Measurements from ENCODE around the gene MS4A1.
"Not testable (repeated sequence)": the region's sequence is repeated elsewhere in the genome, so short reads cannot be mapped to it uniquely, and the experiment has no call there.

Gene MS4A1

DNA sequence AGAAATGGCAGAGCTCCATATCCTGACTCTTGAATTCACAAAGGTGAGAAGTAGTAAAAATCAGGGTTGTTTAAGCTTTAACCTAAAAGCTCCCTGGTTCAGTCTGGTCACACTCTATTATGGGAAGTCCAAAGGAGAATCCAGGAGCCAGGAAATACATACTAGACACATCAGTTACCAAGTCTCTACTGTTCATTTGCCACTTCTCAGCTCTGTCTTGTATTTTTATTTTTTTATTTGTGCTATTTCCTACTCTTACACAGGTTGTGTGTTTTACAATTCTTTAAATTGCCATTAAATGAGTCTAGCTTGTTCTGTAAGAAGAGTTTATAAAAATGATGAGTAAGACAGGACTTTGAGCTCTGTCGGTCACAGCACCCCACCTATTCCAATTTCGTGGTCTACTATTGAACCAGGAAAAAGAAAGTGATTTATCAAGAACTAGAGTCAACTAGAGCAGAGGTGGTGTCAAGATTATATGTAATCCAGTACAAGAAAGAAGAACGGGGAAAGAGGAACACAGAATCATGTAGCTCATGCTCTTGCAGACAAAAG lies 46.7 kb downstream of the MS4A1 start:
- no peak for DNase-seq (ENCODE audit: low spot score)

DNA sequence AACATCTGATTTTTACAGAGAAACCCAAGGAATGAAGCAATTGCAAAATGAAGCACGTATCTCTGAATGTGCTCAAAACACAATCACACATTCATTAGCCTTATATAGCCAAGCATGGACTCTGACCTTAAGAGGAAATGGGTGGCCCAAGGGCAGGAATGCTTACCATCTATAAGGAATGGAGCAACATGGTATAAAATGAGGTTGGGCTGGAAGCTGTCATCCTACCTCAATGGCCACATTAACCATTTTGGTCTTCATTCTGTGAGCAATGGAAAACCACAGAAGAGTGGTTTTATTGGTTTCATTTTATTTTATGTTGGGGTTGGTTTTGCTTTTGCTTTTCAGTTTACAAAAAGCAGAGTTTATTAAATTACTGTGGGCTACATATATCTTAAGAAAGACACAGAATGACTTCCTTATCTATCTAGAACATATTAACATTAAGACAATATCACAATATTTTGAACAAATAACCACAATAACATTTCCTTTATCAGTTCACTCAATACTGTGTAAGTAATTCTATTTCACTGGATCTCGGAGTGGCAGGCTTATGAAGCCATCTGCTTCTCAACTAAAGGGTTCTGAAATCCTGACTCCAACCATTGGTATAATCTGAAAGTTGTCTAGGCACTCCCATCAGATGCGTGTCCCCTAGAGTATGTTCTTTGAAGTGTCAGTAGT lies 48.7 kb downstream of the MS4A1 start:
- DNase-seq (ENCODE audit: low spot score) = no peak

DNA sequence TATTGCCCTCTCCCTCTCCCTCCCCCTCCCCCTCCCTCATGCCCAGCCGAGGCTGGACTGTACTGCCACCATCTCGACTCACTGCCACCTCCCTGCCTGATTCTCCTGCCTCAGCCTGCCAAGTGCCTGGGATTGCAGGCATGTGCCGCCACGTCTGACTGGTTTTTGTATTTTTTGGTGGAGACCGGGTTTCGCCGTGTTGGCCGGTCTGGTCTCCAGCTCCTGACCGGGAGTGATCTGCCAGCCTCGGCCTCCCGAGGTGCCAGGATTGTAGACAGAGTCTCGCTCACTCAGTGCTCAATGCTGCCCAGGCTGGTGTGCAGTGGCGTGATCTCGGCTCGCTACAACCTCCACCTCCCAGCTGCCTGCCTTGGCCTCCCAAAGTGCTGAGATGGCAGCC lies 54.0 kb downstream of the MS4A1 start:
- DNase-seq (ENCODE audit: low spot score) = not testable (repeated sequence)

DNA sequence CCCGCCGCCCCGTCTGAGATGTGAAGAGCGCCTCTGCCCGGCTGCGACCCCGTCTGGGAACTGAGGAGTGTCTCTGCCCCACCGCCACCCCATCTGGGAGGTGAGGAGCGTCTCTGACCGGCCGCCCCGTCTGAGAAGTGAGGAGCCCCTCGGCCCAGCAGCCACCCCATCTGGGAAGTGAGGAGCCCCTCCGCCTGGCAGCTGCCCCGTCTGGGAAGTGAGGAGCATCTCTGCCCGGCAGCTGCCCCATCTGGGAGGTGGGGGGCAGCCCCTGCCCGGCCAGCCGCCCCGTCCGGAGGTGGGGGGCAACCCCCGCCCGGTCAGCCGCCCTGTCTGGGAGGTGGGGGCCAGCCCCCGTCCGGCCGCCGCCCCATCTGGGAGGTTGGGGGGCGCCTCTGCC lies 54.6 kb downstream of the MS4A1 start:
- not testable (repeated sequence) for DNase-seq (ENCODE audit: low spot score)

DNA sequence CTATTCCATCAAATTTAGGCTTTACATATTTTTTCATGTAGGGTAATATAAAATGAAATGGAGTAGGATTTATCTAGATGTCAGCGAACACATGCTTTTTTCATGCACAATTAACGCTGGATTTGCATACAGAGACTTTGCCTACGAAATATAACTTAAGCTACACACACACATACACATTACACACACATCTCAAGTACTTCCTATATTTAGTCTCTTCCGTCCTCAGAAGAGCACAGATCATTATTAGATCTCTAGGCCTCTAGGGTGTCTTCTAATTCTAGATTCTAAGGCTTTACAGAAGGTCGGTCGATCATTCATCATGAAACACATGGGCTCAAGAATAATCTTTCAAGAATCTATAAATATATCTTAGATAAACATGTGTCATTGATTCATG lies 55.7 kb downstream of the MS4A1 start:
- DNase-seq (ENCODE audit: low spot score) = no peak

DNA sequence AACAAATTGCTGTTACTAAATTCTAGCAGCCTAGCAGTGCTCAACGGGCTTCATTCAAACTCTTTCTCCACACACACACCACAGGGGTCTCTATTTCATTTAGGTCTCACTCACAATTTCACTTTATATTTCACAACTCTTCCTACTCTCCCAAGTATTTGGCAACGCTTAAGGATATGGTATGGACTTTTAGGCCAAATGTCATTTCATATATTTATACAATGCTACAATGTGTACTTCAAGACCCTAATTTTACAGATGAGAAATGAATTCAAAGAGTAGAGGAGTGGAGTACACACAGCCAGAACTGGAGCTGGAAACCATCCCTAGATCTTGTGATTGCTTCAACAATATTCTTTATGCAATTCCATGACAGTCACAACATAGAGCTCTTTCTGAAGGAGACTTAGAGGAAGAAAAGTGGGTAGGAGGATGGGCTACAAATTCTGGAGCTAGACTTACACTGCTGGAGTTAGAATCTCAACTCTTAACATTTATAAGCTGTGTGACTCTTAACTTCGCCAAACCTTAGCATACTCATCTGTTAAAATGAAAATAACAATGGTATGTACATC lies 57.1 kb downstream of the MS4A1 start:
- DNase-seq (ENCODE audit: low spot score) = no peak

GRCh38 chr11:60513496-60514460 lies 58.1 kb downstream of the MS4A1 start:
- no peak for DNase-seq (ENCODE audit: low spot score)

DNA sequence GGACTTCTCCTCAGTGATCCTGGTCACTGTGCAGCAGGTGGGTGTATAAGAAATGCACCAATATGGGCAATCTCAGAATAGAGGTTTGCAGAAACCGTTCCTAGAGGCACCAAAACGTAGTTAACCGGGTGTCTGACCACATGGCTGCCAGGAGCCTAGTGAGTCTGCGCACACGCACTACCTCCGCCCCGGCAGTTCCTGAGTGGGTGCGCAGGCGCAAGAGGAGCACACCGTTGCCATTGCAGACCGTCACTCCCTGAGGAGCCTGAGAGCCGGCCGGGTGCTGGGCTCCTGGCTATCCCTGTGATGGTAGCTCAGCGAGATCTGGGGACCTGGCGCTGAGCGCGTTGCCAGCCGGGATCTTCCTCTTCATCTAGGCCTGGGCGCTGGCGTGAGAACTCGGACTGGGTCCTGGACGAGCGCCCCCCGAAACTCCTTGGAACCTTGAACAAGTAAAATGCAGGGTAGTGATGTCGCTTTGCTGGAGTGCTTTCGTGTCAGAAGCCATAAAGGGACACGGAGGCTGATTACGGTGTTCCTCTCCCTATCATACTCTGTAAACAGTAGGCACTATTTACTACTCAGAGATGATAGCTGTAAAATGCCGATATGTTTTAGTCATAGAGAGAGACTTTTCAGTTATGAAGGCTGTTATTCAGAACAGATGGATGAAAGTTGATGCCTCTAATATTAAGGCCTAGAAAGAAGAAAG lies 59.7 kb downstream of the MS4A1 start, which contains the start of gene MS4A13:
TSS of gene MS4A13 (plus strand) at position 249 of the 712 bp plus-strand sequence. CDS start 2,692 bp downstream, outside the sequence.
- no peak for DNase-seq (ENCODE audit: low spot score)

All from AG20443 (cell line).